ENCODE measurements around the gene BPIFA1.
A peak's percentile ranks its signal among the peaks of the same experiment; 100 is the strongest.

Gene BPIFA1

DNA sequence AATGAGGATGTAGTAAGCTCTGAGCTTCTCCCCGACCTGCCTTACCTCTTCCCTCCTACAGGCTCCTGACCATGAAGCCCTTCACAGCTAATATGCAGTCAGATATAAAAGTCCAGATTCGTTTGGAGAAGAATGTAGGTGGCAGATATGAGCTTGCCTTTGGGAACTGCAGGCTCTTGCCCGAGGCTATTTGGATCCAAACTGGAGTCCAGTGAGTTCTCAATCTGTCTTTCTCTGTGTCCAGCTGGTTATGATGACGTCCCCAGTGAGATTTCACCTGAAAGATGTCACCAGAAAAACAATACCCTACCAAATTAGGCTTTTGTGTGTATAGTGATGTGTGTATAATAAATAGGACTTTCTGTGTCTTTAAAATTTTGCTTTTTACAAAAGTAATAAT, 33.3 kb upstream of the BPIFA1 start:
- H2AFZ ChIP-seq (ENCODE audit: low read depth, low read length): no peak overlapping the region

DNA sequence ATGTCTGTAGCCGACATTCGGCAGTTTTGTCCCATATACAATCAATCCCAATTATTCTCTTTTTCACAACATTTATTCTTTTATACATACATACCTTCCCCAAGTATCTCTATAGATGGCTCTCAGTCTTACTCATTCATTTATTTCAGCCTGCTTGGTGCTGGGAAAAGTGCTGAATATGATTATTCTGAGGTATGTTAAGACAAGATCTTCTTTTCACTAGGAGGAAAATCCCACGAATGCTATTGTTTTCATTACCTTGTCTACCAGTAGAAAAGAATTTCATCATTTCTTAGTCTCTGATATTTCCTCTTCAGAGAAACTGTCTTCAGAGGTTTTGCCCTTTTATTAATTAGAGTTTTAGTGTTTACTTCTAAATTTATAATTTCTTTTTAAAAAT, 32.4 kb upstream of the BPIFA1 start:
- Histone ChIP-seq H3K27me3 (ENCODE audit: insufficient read depth, low read length, poor library complexity) (peaks cover 13% of the 10 kb centered on the region), H3K36me3 (ENCODE audit: insufficient read depth, low read length) (no peaks in the 10 kb centered on the region)

More for the DNA sequence above, 33.3 kb upstream of the BPIFA1 start:
- DNase-seq: no peak
- TF ChIP-seq, protein P1, sequence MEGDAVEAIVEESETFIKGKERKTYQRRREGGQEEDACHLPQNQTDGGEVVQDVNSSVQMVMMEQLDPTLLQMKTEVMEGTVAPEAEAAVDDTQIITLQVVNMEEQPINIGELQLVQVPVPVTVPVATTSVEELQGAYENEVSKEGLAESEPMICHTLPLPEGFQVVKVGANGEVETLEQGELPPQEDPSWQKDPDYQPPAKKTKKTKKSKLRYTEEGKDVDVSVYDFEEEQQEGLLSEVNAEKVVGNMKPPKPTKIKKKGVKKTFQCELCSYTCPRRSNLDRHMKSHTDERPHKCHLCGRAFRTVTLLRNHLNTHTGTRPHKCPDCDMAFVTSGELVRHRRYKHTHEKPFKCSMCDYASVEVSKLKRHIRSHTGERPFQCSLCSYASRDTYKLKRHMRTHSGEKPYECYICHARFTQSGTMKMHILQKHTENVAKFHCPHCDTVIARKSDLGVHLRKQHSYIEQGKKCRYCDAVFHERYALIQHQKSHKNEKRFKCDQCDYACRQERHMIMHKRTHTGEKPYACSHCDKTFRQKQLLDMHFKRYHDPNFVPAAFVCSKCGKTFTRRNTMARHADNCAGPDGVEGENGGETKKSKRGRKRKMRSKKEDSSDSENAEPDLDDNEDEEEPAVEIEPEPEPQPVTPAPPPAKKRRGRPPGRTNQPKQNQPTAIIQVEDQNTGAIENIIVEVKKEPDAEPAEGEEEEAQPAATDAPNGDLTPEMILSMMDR (IDR thresholded peaks at IDR 0.05; ENCODE audit: borderline replicate concordance, extremely low read depth, low read length, poor library complexity, severe bottlenecking): no peak
- TF ChIP-seq EZH2 (IDR thresholded peaks at IDR 0.05; ENCODE audit: borderline replicate concordance, low read depth, low read length, severe bottlenecking): no peak
- Histone ChIP-seq H3K9me3 (ENCODE audit: insufficient read depth, low read length, severe bottlenecking) (no peaks in the 10 kb centered on the region), H3K4me2 (ENCODE audit: insufficient read depth, low read length) (no peak overlapping the region), H3K9ac (ENCODE audit: low read depth, low read length) (no peak overlapping the region), H3K27me3 (ENCODE audit: insufficient read depth, low read length, poor library complexity) (peaks cover 13% of the 10 kb centered on the region), H3K79me2 (ENCODE audit: insufficient read depth, low read length) (no peaks in the 10 kb centered on the region), H3K27ac (ENCODE audit: low read length) (no peak overlapping the region), H3K36me3 (ENCODE audit: insufficient read depth, low read length) (no peaks in the 10 kb centered on the region), H4K20me1 (ENCODE audit: insufficient read depth, low read length) (0 out of 2 replicates have a peak, but pooled peaks cover 4% of the 10 kb centered on the region), H3K4me1 (ENCODE audit: insufficient read depth, low read length) (no peaks in the 10 kb centered on the region), H3K4me3 (ENCODE audit: low read depth in 1 of 2, low read length in 2 of 2) (no peak overlapping the region)
- no peak for ATAC-seq (ENCODE audit: insufficient read depth, low read depth)

DNA sequence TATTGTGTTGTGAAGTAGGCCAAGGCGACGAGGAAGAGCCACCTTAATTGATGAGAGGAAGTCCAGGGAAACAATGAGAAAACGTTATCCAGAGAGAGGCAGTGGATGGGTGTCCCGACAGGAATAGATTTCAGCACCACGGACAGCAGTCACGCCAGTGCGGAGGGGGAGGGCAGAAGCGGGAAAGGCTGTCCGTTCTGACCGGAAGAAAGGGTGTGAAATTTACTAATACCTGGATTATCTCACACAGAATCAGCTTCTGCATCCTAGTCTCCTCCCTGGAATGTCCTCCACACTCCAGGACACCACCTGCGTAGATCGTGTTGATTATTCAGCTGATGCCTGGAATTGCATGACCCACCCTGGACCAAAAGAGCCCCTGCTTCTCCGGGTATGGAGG, 26.0 kb upstream of the BPIFA1 start:
- peaks cover 3% of the 10 kb centered on the region for H3K27me3 ChIP-seq (ENCODE audit: insufficient read depth, low read length, poor library complexity)
- no peak overlapping the region for H3K4me2 ChIP-seq (ENCODE audit: insufficient read depth, low read length)
- DNase-seq (peak; percentile 68), ATAC-seq (ENCODE audit: insufficient read depth, low read depth) (peak; percentile 61; the same call in 1 of the 3 replicates)
- no peaks in the 10 kb centered on the region for H4K20me1 ChIP-seq (ENCODE audit: insufficient read depth, low read length)
- no peak overlapping the region for H3K4me3 ChIP-seq (ENCODE audit: low read depth in 1 of 2, low read length in 2 of 2)
- H3K36me3 ChIP-seq (ENCODE audit: insufficient read depth, low read length): no peaks in the 10 kb centered on the region
- H3K9me3 ChIP-seq (ENCODE audit: insufficient read depth, low read length, severe bottlenecking): no peaks in the 10 kb centered on the region
- H3K79me2 ChIP-seq (ENCODE audit: insufficient read depth, low read length): no peaks in the 10 kb centered on the region
- H3K4me1 ChIP-seq (ENCODE audit: insufficient read depth, low read length): no peaks in the 10 kb centered on the region
- no peak overlapping the region for H2AFZ ChIP-seq (ENCODE audit: low read depth, low read length)
- no peak overlapping the region for H3K9ac ChIP-seq (ENCODE audit: low read depth, low read length)
- TF ChIP-seq EZH2 (IDR thresholded peaks at IDR 0.05; ENCODE audit: borderline replicate concordance, low read depth, low read length, severe bottlenecking): no peak
- TF ChIP-seq, protein P1 (IDR thresholded peaks at IDR 0.05; ENCODE audit: borderline replicate concordance, extremely low read depth, low read length, poor library complexity, severe bottlenecking): no peak
- no peak overlapping the region for H3K27ac ChIP-seq (ENCODE audit: low read length)

More for the DNA sequence above, 32.4 kb upstream of the BPIFA1 start:
- H3K4me2 ChIP-seq (ENCODE audit: insufficient read depth, low read length): no peak overlapping the region
- no peaks in the 10 kb centered on the region for H3K9me3 ChIP-seq (ENCODE audit: insufficient read depth, low read length, severe bottlenecking)
- H3K4me1 ChIP-seq (ENCODE audit: insufficient read depth, low read length): no peaks in the 10 kb centered on the region
- 0 out of 2 replicates have a peak, but pooled peaks cover under 1% of the 10 kb centered on the region for H4K20me1 ChIP-seq (ENCODE audit: insufficient read depth, low read length)
- TF ChIP-seq EZH2 (IDR thresholded peaks at IDR 0.05; ENCODE audit: borderline replicate concordance, low read depth, low read length, severe bottlenecking): no peak
- no peak overlapping the region for H3K27ac ChIP-seq (ENCODE audit: low read length)
- no peak overlapping the region for H2AFZ ChIP-seq (ENCODE audit: low read depth, low read length)
- H3K79me2 ChIP-seq (ENCODE audit: insufficient read depth, low read length): no peaks in the 10 kb centered on the region
- H3K4me3 ChIP-seq (ENCODE audit: low read depth in 1 of 2, low read length in 2 of 2): no peak overlapping the region
- DNase-seq (no peak), ATAC-seq (ENCODE audit: insufficient read depth, low read depth) (no peak)
- no peak overlapping the region for H3K9ac ChIP-seq (ENCODE audit: low read depth, low read length)

DNA sequence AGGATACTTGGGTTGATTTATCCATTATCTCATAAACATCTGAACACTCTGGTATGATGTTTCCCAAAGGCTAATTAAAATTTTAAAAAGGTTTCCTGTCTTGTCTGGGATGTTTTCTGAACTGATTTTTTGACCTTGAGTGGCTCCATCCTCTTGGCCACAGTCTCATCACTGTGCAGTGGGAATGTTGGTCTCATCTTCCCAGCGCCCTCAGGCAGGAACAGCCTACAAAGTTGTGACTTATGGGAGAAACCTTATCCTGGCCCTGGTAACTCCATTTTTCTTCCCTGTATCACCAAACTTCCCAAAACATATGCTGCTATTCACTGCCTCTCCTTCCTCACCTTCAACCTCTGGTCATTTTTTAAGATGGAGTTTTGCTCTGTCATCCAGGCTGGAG, 25.4 kb upstream of the BPIFA1 start:
- DNase-seq (no peak), ATAC-seq (ENCODE audit: insufficient read depth, low read depth) (no peak)
- Histone ChIP-seq H3K9ac (ENCODE audit: low read depth, low read length) (no peak overlapping the region), H3K27me3 (ENCODE audit: insufficient read depth, low read length, poor library complexity) (peaks cover 5% of the 10 kb centered on the region), H3K4me2 (ENCODE audit: insufficient read depth, low read length) (no peak overlapping the region), H3K79me2 (ENCODE audit: insufficient read depth, low read length) (no peaks in the 10 kb centered on the region), H2AFZ (ENCODE audit: low read depth, low read length) (no peak overlapping the region), H3K4me3 (ENCODE audit: low read depth in 1 of 2, low read length in 2 of 2) (no peak overlapping the region), H3K27ac (ENCODE audit: low read length) (no peak overlapping the region), H3K9me3 (ENCODE audit: insufficient read depth, low read length, severe bottlenecking) (no peaks in the 10 kb centered on the region), H4K20me1 (ENCODE audit: insufficient read depth, low read length) (no peaks in the 10 kb centered on the region), H3K4me1 (ENCODE audit: insufficient read depth, low read length) (no peaks in the 10 kb centered on the region), H3K36me3 (ENCODE audit: insufficient read depth, low read length) (no peaks in the 10 kb centered on the region)
- no peak for TF ChIP-seq EZH2 (IDR thresholded peaks at IDR 0.05; ENCODE audit: borderline replicate concordance, low read depth, low read length, severe bottlenecking)
- TF ChIP-seq, protein P1 (IDR thresholded peaks at IDR 0.05; ENCODE audit: borderline replicate concordance, extremely low read depth, low read length, poor library complexity, severe bottlenecking): no peak

Data from DND-41 (cell line).